Body of pancreas (tissue), 4 donors: ENCODE measurements around the gene VAV1.

Source experiments
- POLR2A ChIP-seq, 3 donors: fragments of 450-650 bp; IDR thresholded peaks; one replicate each; pipeline ENCODE4 v1.6.1; 2016; ENCODE audit warnings: antibody characterized with exemption in 3 of 3, mild to moderate bottlenecking in 2 of 3
- TF ChIP-seq, protein P1 (sequence below), 7 experiments: fragments of 450-650 bp in 4 of 7; fragments of 200-600 bp in 3 of 7; sonication (generic) in 3 of 7; IDR thresholded peaks; one replicate each; pipeline ENCODE4 v1.5.1; 2016 to 2019; ENCODE audit warnings: antibody characterized with exemption in 7 of 7

- TF ChIP-seq, protein P1, sequence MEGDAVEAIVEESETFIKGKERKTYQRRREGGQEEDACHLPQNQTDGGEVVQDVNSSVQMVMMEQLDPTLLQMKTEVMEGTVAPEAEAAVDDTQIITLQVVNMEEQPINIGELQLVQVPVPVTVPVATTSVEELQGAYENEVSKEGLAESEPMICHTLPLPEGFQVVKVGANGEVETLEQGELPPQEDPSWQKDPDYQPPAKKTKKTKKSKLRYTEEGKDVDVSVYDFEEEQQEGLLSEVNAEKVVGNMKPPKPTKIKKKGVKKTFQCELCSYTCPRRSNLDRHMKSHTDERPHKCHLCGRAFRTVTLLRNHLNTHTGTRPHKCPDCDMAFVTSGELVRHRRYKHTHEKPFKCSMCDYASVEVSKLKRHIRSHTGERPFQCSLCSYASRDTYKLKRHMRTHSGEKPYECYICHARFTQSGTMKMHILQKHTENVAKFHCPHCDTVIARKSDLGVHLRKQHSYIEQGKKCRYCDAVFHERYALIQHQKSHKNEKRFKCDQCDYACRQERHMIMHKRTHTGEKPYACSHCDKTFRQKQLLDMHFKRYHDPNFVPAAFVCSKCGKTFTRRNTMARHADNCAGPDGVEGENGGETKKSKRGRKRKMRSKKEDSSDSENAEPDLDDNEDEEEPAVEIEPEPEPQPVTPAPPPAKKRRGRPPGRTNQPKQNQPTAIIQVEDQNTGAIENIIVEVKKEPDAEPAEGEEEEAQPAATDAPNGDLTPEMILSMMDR (IDR thresholded peaks at IDR 0.05), result no peak
- no peak for TF ChIP-seq POLR2A (IDR thresholded peaks at IDR 0.05)
Observed at GRCh38 chr19:6728346-6728745, 44.2 kb upstream of the VAV1 start.
